CD4-positive, alpha-beta T cell treated with Interleukin-17A for 4 hours (primary cell): ENCODE results near the gene ETFA.
"Not testable (repeated sequence)": the region's sequence is repeated elsewhere in the genome, so short reads cannot be mapped to it uniquely, and the experiment has no call there.

Experiments used
- DNase-seq: peaks from one replicate; pipeline ENCODE4 v3.0.0-alpha.2; 2020; ENCODE audit warnings: mixed read lengths

The ETFA gene

DNA sequence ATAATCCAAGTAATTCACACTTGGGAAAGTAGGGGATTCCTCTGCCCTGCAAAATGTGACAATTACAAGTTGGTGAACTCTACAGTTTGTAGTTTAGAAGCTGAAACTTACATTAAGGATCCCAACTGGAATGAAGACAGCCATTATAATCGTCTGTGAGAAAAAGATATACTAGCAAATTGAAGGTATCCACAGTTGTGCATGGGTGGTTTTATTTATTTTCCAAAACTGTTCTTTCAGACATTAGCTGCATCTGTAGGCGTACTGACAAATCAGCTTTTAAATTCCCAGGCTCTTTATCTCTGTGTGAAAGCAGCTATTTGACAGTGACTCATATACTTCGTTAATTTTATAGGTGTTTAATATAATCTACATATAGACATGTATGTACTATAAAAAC lies 12.8 kb upstream of the ETFA start:
- no peak for DNase-seq

DNA sequence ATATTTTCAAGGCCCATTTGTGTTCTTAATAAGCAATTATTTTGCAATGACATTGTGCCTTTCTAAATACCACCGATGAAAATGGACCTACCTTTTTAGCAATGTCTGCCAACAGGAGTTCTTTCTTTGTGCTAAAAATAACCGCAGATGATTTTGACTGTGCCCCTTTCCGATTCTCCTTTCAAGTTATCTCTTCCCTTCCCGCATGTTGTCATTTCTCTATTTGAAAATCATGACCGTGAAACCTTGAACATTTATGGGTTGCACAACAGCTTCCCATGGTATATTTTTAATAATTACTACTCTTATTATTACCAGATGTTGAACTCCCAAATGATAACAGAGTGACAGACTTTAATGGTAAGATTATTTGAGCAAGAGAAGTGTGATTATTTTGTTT lies 10.3 kb upstream of the ETFA start:
- DNase-seq, result no peak

DNA sequence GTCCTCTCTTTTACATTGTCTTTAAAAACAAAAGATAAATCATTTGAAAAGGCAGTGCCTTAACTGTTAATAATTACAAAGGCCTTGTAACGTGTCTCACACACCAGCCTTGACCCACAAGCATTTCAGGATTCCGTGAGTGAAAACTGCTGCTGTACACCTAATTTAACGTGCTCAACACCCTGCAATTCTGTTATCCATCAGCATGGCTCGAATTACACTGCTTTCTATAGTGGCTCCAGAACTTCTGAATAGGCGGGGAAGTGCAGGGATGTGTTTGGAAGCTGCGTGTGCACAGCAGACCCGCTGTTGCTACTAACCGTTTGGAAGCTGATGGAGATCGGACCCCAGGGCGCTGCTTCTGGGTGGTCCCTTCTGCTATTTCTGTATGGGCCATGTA lies 9.9 kb upstream of the ETFA start:
- no peak for DNase-seq

- no peak for DNase-seq
Observed at GRCh38 chr15:76320012-76320411, 8.7 kb upstream of the ETFA start.

DNA sequence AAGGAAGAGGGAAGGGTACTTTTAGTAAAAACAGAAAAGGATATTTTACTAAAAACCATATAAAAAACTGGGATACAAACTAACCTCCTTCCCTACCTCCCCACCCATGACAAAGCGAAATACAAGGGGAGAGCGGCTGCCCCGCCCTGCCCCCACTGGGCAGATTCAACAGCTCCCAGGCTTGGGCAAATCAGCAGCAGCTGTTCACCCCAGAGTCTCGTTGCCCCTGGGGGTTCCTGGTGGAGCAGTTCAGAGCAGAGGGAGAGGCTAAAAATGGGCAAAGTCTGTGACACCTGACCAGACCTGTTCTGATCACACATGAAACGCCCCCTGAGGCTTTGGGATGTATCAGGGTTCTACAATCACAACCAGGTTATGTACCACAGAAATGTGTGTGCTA lies 2.5 kb upstream of the ETFA start:
- DNase-seq, result no peak

GRCh38 chr15:76313175-76313567 lies 1.9 kb upstream of the ETFA start:
- DNase-seq, result not testable (repeated sequence)

DNA sequence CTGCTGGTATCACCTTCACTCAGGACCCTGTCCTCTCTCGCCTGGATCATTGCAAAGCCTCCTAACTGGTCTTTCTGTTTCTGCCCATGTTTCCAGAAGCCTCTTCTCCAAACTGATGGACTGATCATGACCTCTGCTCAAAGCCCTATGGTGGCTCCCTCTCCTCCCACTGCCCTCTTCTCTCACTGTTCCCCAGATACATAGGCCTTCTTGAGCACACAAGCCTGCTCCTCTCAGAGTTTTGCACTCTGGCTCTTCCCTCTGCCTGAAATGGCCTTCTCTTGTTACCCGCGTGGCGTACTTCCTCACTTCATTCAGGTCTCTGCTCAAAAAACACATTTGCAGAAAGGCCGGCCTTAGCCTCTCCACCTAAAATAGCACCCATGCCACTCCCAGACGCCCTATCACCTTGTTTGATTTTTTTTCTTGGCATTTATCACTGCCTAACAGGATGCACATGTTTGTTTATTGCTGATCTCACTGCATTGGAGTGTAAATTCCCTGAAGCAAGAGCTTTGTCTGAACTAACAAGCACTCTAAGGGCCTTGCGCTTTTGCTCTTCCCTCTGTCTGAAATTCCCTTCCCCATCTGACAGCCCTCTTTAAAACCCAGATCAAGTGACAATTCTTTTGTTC lies 1.4 kb upstream of the ETFA start:
- DNase-seq, result no peak

DNA sequence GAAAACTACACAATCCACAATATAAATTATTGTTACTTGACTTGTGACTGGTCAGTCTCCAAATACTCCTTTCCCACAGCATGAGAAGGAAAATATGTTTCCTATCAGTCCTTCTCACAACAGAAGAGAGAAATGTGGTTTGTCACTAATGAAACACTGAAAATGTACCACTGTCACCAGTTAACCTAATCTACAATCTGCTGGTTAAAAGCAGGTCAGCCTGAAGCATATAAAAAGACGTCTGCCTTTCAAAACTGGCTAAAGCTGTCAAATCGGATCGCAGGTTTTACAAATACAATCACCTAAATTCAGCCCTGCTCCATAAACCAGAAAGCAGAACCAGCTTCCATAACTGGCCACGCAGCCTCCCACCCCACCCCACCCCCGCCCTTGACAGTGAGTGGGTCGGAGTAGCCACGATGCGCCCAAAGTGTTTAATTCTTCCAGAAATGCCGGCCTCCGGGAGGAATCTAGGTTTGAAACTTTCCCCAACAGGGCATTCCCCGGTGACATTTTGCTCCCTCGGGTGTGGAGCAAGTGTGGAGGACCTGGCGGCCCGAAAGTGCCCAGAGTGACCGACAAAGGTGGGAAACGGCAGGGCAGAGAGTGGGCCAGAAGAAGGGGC lies 682 bp downstream of the ETFA start:
- peak; percentile 18 for DNase-seq

DNA sequence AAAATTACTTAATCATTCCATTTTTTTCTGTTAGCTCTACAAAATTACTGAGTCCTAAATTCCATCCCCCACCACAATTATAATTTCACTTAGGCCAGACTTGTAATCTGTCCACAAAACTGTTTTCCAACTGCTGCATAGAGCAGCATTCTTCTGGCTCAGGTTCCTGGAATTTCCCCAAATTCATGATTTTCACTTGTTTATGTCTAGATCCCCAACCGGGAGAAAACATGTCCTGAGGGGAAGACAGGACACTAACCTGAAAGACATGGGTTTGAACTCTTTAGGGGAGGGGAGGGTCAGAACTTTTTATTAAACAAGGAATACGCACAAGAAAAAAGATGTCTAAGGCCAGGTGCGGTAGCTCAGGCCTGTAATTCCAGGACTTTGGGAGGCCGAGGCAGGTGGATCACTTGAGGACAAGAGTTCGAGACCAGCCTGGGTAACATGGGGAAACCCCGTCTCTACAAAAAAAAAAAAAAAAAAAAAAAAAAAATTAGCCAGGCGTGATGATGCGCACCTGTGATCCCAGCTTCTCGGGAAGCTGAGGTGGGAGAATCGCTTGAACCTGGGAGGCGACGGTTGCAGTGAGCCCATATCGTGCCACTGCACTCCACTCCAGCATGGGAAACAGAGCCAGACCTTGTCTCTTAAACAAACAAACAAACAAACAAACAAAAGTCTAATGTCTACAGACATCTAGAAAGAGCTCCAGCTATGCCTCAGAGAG lies 1.5 kb downstream of the ETFA start:
- no peak for DNase-seq

- no peak for DNase-seq
Observed at GRCh38 chr15:76303909-76304308, 7.4 kb downstream of the ETFA start.

DNA sequence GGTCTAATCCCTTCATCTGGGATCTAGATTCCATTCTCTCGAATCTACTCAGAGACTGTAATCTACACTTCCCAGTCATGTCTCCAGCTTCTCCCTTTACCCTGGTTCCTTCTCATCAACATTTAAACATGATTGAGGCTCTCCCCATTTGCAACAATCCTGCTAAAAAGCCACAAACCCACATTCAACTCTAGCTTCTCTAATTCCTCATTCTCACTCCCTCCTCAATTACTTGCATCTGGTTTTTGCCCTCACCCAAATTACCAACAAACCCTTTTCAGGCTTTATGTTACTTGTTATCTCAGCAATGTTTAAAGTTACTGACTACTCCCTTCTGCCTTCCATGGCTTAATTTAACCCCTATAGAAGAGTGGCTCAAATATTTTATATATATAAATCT lies 11.5 kb downstream of the ETFA start:
- DNase-seq, result no peak

DNA sequence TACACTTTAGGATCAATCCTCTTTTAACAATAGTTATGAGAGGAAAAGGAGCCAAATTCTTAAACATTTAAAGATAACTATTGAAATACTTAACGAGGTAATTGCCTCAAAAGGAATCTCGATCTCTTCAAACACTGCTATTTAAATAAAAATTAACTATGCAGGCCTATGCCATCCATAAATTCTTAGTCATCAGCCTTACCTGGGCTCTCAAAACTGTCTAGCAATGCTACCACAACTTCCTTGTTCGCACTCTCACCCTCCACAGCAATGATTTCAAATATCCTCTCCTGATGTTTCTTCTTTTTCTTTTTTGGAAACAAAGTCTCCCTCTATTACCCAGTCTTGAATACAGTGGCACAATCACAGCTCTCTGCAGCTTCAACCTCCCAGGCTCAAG lies 12.3 kb downstream of the ETFA start:
- DNase-seq, result no peak

- not testable (repeated sequence) for DNase-seq
Observed at GRCh38 chr15:76297951-76298350, 13.3 kb downstream of the ETFA start.

DNA sequence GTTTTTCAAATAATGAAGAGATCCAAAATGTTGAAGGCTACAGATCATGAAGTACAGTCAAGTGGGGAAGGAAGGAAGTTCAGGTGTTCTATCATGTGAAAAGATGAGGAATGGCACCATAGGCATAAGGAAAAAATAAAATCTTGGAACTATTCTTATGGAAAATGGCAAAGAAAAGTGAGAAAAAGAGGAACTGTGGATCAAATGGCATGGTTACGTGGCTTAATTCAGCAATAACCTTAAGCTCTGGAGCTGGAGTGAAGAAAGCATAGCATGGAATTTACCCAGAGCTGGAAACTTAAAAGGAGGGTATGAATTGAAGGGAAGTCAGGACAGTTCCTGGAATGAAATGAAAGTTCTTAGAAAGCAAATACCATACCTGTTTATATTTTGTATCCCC lies 14.4 kb downstream of the ETFA start:
- DNase-seq, result no peak

- not testable (repeated sequence) for DNase-seq
Observed at GRCh38 chr15:76294463-76294862, 16.8 kb downstream of the ETFA start.

DNA sequence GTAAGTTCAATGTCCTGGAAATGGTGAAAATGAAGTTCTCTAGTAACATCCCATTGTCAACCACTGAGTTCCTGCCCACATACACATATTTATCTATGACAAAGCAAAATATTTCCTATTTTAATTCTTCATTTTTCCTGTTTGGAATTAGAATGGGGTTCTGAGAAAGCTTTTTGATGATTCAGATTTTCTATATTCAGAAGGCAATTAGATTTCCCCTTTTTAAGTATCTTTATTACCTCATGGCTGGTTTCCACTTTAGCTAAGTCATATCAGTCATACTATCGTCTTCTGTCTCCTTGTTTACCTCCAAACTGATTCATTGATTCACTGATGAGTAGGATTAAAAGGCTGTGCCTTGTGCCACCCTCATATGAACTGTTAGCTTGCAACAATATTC lies 17.9 kb downstream of the ETFA start:
- DNase-seq, result no peak

DNA sequence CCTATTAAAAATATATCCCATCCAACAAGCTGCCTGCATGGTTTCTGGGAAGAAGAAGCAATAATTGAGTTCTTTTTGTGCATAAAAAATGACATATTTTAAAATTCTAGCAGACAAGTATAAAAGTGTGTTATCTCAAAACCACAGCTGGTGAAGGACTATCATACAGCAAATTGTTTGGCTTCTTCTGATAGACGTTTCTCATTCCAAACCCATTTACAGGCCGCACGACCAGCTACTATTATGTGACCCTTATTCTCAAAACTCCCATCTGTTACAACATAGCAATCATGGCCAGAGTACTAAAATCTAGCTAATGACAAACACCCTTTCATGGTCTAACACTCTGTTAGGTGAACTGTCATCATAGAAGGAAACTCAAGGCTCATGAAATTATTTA lies 21.7 kb downstream of the ETFA start:
- DNase-seq, result no peak

DNA sequence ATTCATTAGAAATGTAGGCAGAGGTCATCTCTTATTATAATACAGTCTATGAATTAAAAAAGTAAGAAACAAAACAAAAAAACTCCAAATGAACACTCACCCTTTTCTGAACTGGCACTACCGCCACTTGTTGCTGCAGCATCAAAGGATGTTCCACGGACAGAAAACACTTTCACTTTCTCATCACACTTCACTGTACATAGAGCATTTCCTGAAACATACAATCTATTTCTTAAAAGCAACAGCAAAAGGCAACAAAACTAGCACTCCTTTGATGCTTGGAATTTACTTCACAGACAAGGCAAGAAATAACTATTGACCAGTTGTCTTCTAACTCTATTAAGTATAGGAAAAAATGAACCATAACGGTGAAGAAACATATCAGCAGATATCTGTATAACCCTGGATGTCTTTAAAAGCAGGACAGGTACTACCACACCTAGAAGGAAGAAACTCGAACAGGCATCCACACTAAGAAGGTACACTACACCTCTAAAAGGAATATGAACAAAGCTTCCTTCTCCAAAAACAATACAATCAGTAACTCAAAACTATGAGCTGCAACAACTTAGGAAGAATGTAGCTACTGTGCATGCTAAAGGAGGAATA lies 24.9 kb downstream of the ETFA start:
- peak; percentile 39 for DNase-seq

GRCh38 chr15:76285241-76285825 lies 25.9 kb downstream of the ETFA start:
- peak; percentile 4 for DNase-seq

DNA sequence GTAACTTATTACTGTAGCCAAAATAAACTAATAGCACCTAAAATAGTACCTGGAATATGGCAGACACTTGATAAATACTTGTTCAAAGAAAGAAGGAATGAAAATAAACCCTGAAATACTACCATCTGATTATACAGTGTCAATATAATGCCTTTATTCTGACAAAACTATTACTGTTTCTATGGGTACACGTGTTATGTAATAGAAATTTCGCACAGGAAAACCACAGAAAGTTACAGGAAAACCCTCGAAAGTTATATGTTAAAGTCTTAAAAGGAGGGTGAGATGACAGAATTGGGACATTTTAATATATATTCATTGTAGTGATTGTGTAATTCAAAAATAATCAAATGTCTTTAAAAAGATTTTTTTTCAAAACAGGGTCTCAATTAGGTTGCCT lies 28.8 kb downstream of the ETFA start:
- no peak for DNase-seq

DNA sequence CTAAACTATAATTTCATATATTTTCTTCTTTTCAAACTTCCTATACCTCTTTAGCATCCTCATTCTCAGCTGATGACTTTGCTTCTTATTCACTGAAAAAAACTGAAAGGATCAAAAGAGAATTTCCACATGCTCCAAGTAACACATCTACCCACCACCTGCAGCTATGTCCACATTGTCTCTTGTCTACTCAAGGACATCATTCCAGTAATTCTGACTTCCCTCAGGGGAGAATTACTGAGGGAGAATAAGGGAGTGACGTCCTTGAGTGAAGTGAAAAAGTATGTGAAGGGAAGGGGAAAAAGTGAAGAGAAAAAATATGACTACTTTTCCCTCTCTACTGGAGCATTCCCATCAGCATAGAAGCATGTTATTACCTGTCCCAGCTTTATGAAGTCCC lies 32.6 kb downstream of the ETFA start:
- no peak for DNase-seq

- no peak for DNase-seq
Observed at GRCh38 chr15:76274821-76275220, 36.4 kb downstream of the ETFA start.

GRCh38 chr15:76274226-76274625 lies 37.0 kb downstream of the ETFA start:
- DNase-seq, result no peak

GRCh38 chr15:76270876-76271275 lies 40.4 kb downstream of the ETFA start:
- no peak for DNase-seq
